Measurements from ENCODE around the gene CDHR3. TPM values are rescaled to one million over a fixed set of nuclear protein-coding genes. Genes with fewer than 3 reads are reported as not detected.

CDHR3 gene
- total RNA-seq, 1 experiment from 2014 or later: 0.26 TPM

DNA sequence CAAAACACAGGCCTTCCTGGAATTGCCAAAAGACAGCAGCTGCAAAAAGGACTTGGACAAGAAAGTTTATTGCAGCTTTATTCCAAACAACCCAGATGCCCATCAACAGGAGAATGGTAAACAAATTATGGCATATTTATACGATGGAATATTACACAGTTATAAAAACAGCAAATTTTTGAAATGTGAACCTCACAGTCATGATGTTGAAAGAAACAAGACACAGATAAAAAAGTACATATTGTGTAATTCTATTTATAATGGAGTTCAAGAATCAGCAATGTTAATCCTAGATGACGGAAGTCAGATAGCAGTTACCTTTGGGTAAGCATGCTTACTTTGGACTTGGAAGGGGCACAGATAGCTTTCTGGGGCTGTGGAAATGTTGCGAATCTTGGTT, 104.6 kb downstream of the CDHR3 start:
- no peak overlapping the region for H3K27ac ChIP-seq
- no peaks in the 10 kb centered on the region for H3K9me3 ChIP-seq (replicated peaks)
- H3K4me3 ChIP-seq: no peak overlapping the region
- no peaks in the 10 kb centered on the region for H3K27me3 ChIP-seq (replicated peaks)
- H3K36me3 ChIP-seq: no peaks in the 10 kb centered on the region
- peaks cover 14% of the 10 kb centered on the region for H3K4me1 ChIP-seq (replicated peaks)
- DNase-seq (ENCODE audit: low read depth in 1 of 2, low spot score in 2 of 2): no peak

DNA sequence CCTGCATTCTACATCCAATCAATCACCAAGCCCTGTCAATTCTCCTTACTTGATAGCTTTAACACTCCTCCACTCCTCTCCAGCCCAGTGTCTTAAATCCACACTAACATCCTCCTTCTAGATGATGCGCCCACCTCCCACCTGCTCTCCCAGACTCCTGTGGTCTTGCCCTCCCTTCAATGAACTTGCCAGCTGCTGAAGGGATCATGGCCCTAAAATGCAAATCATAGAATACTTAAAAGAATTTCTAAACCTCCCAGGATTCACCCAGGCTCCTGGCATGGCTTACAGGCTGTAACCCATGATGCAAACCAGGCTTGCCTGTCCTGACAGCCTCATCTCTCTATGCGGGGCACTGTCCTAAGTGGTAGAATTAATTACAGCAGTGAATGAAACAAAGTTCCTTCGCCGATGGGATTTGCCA, 105.5 kb downstream of the CDHR3 start:
- H3K27ac ChIP-seq: no peak overlapping the region

DNA sequence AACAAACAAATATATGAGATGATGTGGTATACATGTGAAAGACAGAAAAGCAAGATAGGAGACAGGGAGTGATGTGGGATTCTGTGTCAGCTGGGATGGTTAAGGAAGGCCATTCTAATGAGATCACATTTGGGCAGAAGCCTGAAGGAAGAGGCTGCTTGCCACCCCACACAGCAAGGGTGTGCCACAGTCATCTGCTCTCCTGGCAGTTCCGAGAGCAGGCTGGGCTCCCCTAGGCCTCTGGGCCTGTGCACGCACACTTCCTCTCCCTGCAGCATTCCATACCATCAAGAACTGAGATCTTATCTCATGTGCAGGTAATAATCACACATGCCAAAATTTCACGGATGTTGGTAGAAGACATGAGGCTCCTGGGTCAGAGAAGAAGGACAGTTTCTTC, 105.9 kb downstream of the CDHR3 start:
- H3K27ac ChIP-seq: no peak overlapping the region
- H3K4me3 ChIP-seq: no peak overlapping the region
- H3K4me1 ChIP-seq (replicated peaks): peaks cover 14% of the 10 kb centered on the region
- no peaks in the 10 kb centered on the region for H3K27me3 ChIP-seq (replicated peaks)
- no peaks in the 10 kb centered on the region for H3K9me3 ChIP-seq (replicated peaks)
- no peaks in the 10 kb centered on the region for H3K36me3 ChIP-seq
- DNase-seq (ENCODE audit: low read depth in 1 of 2, low spot score in 2 of 2): no peak

More for the DNA sequence above, 105.5 kb downstream of the CDHR3 start:
- DNase-seq (ENCODE audit: low read depth in 1 of 2, low spot score in 2 of 2): no peak
- no peaks in the 10 kb centered on the region for H3K9me3 ChIP-seq (replicated peaks)
- H3K4me3 ChIP-seq: no peak overlapping the region
- H3K36me3 ChIP-seq: no peaks in the 10 kb centered on the region
- peaks cover 14% of the 10 kb centered on the region for H3K4me1 ChIP-seq (replicated peaks)
- H3K27me3 ChIP-seq (replicated peaks): no peaks in the 10 kb centered on the region

DNA sequence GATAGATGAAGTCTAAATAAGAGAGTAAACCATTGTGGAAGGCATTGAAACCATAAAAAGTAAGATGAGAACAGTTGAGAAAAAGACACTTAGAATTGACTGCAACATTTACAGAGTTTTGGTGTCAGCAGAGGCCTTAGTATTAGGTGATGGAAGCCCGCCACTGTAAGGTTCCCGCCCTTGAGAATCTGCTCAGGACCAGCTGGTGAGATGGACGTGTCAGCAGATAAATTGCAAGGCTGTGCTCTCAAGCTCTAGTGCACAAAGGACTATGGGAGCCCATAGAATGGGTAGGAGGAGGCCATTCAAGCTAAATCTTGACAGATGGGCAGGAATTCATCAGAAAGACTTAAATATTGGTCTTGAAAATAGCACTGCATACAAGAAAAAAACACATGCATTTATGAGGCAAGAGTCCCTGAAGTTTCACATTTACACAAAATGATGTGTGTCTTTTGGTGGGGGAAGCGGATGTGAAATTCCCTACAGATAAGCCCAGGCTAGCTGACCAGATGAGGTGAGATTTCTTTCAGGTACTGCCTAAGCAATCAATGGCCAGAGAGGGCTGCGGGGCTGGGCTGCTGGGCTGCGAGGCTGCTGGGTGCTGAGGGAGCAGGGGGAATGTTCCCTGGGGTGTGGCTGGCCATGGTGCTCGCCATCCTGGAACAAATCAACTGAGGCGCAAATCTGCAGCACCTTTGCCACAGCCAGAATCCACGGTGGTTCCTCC, 106.6 kb downstream of the CDHR3 start:
- no peak for DNase-seq (ENCODE audit: low read depth in 1 of 2, low spot score in 2 of 2)
- Histone ChIP-seq H3K27ac (no peak overlapping the region), H3K27me3 (replicated peaks) (no peaks in the 10 kb centered on the region)

DNA sequence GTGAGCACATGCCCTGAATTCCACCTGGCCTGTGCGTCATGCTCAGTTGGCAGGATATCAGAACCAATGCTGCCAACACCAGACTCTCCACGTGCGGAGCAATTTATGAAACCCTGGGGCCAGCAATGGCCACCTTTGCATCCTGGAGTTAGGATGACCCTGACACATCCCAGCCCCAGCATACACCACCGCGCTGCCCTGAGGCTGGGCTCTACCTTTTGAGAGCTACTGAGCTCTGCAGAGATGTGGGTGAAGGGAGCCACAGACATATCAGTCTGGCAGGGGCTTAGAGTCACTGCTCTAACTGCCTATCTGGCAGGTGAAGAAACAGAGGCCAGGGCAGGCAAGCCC, 107.1 kb downstream of the CDHR3 start:
- Histone ChIP-seq H3K27me3 (replicated peaks) (no peaks in the 10 kb centered on the region), H3K4me3 (no peak overlapping the region), H3K9me3 (replicated peaks) (no peaks in the 10 kb centered on the region), H3K27ac (no peak overlapping the region), H3K4me1 (replicated peaks) (peaks cover 8% of the 10 kb centered on the region), H3K36me3 (no peaks in the 10 kb centered on the region)
- DNase-seq (ENCODE audit: low read depth in 1 of 2, low spot score in 2 of 2): no peak

More for the DNA sequence above, 106.6 kb downstream of the CDHR3 start:
- Histone ChIP-seq H3K36me3 (no peaks in the 10 kb centered on the region), H3K4me3 (no peak overlapping the region), H3K9me3 (replicated peaks) (no peaks in the 10 kb centered on the region), H3K4me1 (replicated peaks) (peaks cover 13% of the 10 kb centered on the region)

DNA sequence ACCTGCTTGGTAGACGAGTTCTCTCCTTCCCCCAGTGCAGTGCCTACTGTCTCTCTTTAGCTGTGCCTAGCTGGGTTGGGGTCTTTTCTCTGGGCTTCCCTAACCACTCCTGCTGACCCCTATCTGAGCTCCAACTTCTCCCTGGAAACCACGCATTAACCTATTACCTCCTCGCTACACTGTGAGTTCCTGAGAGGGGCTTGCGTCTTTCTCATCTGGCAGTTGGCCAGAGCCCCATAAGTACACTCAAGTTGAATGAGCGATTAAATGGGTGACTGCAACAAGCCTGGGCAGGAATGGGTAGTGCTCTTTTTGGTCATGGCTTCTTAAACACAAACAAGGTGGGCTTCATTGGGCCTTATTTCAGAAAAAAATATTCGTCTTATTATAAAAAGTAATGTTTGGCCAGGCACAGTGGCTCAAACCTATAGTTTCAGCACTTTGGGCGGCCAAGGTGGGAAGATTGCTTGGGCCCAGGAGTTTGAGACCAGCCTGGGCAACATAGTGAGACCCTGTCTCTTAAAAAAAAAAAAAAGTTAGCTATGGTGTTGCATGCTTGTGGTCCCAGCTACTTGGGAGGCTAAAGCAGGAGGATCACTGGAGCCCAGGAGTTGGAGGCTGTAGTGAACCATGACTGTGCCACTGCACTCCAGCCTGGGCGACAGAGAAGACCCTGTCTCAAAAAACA, 107.6 kb downstream of the CDHR3 start:
- no peaks in the 10 kb centered on the region for H3K9me3 ChIP-seq (replicated peaks)
- DNase-seq (ENCODE audit: low read depth in 1 of 2, low spot score in 2 of 2): no peak
- no peaks in the 10 kb centered on the region for H3K27me3 ChIP-seq (replicated peaks)
- H3K4me3 ChIP-seq: no peak overlapping the region
- H3K27ac ChIP-seq: no peak overlapping the region
- no peaks in the 10 kb centered on the region for H3K36me3 ChIP-seq
- peaks cover 2% of the 10 kb centered on the region for H3K4me1 ChIP-seq (replicated peaks)

DNA sequence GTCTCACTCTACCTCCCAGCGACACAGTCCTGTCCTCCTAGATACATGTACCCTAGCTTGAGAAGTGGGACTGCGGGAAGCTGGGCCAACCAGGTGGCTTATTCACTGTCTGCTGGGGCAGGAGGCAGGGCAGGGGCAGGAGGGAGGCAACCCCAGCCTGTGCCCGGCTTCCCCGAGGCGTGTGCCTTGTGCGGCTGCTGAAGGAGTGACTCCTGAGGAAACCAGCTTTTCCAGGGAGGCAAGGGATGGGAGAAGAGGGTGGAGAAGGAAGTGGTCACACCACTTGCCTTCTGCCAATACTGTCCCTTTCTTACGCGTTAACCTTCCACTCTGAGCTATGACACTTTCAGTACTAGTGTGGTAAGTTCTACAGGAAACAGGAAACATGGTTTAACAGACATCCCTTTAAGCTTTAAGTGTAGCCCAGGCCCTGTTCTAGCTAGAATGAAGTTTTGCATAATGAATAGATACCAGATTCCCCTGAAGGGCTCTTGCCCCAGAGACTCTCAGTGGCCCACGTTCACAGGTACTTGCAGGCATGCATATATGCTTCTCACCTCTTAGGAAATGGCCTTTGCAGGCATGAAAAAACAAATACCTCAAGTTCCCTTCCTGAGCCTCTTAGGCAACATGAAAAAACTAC, 108.4 kb downstream of the CDHR3 start:
- no peaks in the 10 kb centered on the region for H3K9me3 ChIP-seq (replicated peaks)
- no peak overlapping the region for H3K27ac ChIP-seq
- H3K4me1 ChIP-seq (replicated peaks): no peaks in the 10 kb centered on the region
- no peak overlapping the region for H3K4me3 ChIP-seq
- no peaks in the 10 kb centered on the region for H3K36me3 ChIP-seq
- no peaks in the 10 kb centered on the region for H3K27me3 ChIP-seq (replicated peaks)
- DNase-seq (ENCODE audit: low read depth in 1 of 2, low spot score in 2 of 2): no peak

DNA sequence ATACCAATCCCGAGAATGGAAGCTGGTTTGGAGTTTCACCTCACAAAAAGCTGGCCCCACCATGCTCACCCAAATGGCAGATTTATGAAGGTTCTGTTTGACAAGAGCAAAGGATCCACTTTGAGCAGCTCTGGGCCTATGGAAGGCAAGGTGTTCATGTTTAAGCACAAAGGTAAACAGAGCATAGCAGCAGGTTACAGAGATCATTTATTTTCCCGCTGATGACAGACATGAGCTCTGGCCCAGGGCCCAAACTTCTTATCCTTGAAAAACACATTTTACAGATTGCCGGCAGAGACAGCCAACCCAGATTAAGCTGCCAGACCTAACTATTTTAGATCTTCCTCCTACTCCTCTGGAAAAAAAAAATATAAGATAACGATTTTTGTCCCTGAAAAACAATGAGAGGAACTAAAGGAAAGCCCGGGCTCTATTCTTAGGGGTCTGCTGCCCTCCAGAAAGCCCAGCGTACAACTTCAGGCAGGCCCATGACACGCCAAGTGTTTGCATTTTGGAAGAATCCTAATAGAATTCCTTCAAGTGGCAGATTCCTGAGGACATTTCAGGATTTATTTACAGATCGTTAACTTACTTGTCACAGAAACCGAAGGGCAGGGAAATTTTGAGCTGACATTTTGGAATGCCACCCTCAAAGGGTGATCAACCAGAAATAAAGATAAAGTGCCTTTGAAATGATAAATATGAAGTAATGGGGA, 109.1 kb downstream of the CDHR3 start:
- Histone ChIP-seq H3K4me3 (no peak overlapping the region), H3K4me1 (replicated peaks) (no peaks in the 10 kb centered on the region), H3K27me3 (replicated peaks) (no peaks in the 10 kb centered on the region), H3K27ac (no peak overlapping the region), H3K36me3 (no peaks in the 10 kb centered on the region), H3K9me3 (replicated peaks) (no peaks in the 10 kb centered on the region)
- no peak for DNase-seq (ENCODE audit: low read depth in 1 of 2, low spot score in 2 of 2)

DNA sequence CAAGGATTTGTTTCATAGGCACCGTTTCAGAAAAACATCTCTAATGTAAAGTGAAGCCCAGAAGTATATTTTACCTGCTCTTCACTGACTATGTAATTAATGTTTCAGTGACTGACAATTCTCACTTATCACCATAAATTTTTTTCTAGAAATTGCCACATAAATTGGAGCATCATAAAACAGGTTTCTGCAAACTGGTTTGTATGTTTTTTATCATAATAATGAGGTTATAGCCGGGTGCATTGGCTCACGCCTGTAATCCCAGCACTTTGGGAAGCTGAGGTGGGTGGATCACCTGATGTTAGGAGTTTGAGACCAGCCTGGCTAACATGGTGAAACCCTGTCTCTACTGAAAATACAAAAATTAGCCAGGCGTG, 109.6 kb downstream of the CDHR3 start:
- no peak for DNase-seq (ENCODE audit: low read depth in 1 of 2, low spot score in 2 of 2)
- Histone ChIP-seq H3K4me3 (no peak overlapping the region), H3K4me1 (replicated peaks) (no peaks in the 10 kb centered on the region), H3K27ac (no peak overlapping the region), H3K27me3 (replicated peaks) (no peaks in the 10 kb centered on the region), H3K36me3 (no peaks in the 10 kb centered on the region), H3K9me3 (replicated peaks) (no peaks in the 10 kb centered on the region)

DNA sequence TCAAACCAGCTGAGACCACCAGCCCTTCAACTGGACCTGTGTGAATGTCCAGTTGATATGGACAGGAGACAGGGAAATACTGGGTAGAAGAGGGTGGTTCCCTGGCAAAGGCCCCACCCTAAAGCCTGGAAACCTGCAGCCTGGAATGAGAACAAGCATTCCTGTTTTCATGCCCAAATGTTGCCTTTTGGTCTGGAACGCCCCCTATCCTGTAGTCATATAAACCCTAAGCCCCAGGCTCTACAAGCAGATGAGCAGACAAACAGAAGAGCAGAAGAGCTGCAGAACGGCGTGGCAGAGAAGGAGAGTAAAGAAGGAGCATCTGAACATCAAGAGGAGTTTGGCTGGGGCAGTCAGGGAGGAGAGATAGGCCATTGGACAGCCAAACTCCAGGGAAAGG, 110.6 kb downstream of the CDHR3 start:
- Histone ChIP-seq H3K27me3 (replicated peaks) (0 out of 2 replicates have a peak, but pooled peaks cover 5% of the 10 kb centered on the region), H3K4me3 (no peak overlapping the region), H3K9me3 (replicated peaks) (no peaks in the 10 kb centered on the region), H3K36me3 (no peaks in the 10 kb centered on the region), H3K4me1 (replicated peaks) (no peaks in the 10 kb centered on the region), H3K27ac (no peak overlapping the region)
- DNase-seq (ENCODE audit: low read depth in 1 of 2, low spot score in 2 of 2): no peak

DNA sequence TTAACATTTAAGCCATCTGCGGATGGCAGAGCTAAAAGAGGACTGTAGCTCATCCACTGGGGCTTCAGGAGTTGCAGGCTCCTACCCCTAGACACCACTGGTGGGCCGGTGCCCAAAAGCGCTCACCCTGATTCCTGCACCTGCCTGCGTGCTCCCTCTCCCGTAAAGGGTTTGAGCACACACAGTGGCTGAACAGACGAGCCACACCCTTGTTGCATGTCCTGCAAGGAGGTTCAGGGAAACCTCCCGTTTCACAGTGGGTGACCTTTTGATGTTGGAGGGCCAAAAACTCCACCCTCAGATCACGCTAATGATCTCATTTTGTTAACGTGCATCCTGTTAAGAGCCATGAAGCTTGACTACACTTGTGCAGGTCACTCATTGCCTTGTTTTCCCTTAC, 111.2 kb downstream of the CDHR3 start:
- Histone ChIP-seq H3K27me3 (replicated peaks) (0 out of 2 replicates have a peak, but pooled peaks cover 5% of the 10 kb centered on the region), H3K9me3 (replicated peaks) (no peaks in the 10 kb centered on the region), H3K4me1 (replicated peaks) (no peaks in the 10 kb centered on the region), H3K27ac (no peak overlapping the region), H3K4me3 (no peak overlapping the region), H3K36me3 (no peaks in the 10 kb centered on the region)
- no peak for DNase-seq (ENCODE audit: low read depth in 1 of 2, low spot score in 2 of 2)

DNA sequence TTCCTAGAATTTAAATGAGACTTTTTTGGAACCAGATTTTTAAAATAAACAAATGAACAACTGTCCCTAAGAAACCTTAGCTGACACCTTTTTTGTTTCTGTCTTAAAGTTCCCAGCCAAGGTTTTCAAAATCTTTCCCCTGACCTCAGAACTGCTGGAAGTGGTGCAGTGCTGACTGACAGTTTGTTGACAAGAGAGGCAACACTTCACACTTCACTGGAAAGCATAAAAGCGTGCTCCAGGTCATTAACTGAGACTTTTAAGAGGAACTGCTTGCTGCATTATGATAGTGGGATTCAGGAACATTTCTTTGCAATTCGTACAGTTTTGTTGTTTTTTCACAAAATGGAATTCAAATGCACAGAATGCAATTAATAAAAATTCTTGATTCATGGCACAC, 112.9 kb downstream of the CDHR3 start:
- no peaks in the 10 kb centered on the region for H3K4me1 ChIP-seq (replicated peaks)
- no peaks in the 10 kb centered on the region for H3K36me3 ChIP-seq
- DNase-seq (ENCODE audit: low read depth in 1 of 2, low spot score in 2 of 2): no peak
- H3K9me3 ChIP-seq (replicated peaks): no peaks in the 10 kb centered on the region
- H3K27ac ChIP-seq: no peak overlapping the region
- no peak overlapping the region for H3K4me3 ChIP-seq
- 0 out of 2 replicates have a peak, but pooled peaks cover 5% of the 10 kb centered on the region for H3K27me3 ChIP-seq (replicated peaks)

DNA sequence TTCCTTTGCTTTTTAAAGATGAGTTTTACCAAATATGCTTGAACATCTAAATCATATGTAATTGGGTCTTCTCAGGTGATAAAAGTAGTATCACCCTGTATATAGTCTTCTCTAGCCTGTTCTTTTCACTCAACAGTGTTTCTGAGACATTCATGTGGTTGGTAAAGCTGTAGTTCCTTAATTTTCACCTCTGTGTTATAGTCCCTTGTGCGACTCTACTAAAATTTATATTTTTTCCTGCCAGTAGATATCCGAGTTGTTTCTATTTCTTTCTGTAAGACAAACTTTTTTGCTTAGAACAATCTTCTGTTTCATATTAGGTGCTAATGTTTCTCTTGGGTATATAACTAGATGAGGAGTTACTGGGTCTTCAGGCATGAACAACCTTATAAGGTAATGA, 113.5 kb downstream of the CDHR3 start:
- H3K36me3 ChIP-seq: no peaks in the 10 kb centered on the region
- no peaks in the 10 kb centered on the region for H3K9me3 ChIP-seq (replicated peaks)
- no peak overlapping the region for H3K27ac ChIP-seq
- DNase-seq (ENCODE audit: low read depth in 1 of 2, low spot score in 2 of 2): no peak
- no peak overlapping the region for H3K4me3 ChIP-seq
- H3K4me1 ChIP-seq (replicated peaks): no peaks in the 10 kb centered on the region
- H3K27me3 ChIP-seq (replicated peaks): 0 out of 2 replicates have a peak, but pooled peaks cover 5% of the 10 kb centered on the region

All from SJSA1 (cell line).